Vagina (tissue), 2 donors: ENCODE results near the gene SHISA9. TPM values are rescaled to one million over a fixed set of nuclear protein-coding genes. Genes with fewer than 3 reads are reported as not detected.

Source experiments
- DNase-seq, 2 donors: peaks; one replicate each; pipeline ENCODE4 v3.0.0-alpha.2; 2017; ENCODE audit errors: extremely low spot score in 2 of 2
- H3K27ac ChIP-seq: fragments of 200-600 bp; sonication (generic); one replicate; pipeline ENCODE4 v1.5.1; 2019
- H3K27me3 ChIP-seq: fragments of 200-600 bp; sonication (generic); one replicate; pipeline ENCODE4 v1.5.1; 2019
- H3K36me3 ChIP-seq, 2 donors: fragments of 200-600 bp; sonication (generic); one replicate each; pipeline ENCODE4 v1.5.1; 2017 to 2019
- H3K4me1 ChIP-seq: fragments of 200-600 bp; sonication (generic); one replicate; pipeline ENCODE4 v1.5.1; 2019
- H3K4me3 ChIP-seq, 2 donors: fragments of 200-600 bp; sonication (generic); 1 replicate in 1 of 2; 2 replicates in 1 of 2; pipeline ENCODE4 v1.5.1; 2016 to 2019
- H3K9me3 ChIP-seq: fragments of 200-600 bp; sonication (generic); one replicate; pipeline ENCODE4 v1.5.1; 2019
- POLR2A ChIP-seq, 2 donors: fragments of 450-650 bp; IDR thresholded peaks; one replicate each; pipeline ENCODE4 v1.6.1; 2017; ENCODE audit warnings: antibody characterized with exemption in 2 of 2, mild to moderate bottlenecking in 2 of 2, moderate library complexity in 2 of 2
- POLR2AphosphoS5 ChIP-seq, 2 donors: sonication (generic); formaldehyde crosslinking; IDR thresholded peaks; one replicate each; pipeline ENCODE4 v1.9.0; 2017; ENCODE audit warnings: antibody characterized with exemption in 2 of 2, mild to moderate bottlenecking in 2 of 2, low read depth in 1 of 2; ENCODE audit not compliant: insufficient read depth in 1 of 2
- intact Hi-C: fragments of 100-400 bp; cut with DNase I; formaldehyde crosslinking; loops from one replicate; pipeline ENCODE4 v1.15.1; 2023
- total RNA-seq: library from RNA; depleted of rRNA; stranded (reverse); fragments of >200 nt; gene quantifications from one replicate; pipeline ENCODE4 v1.2.3, GENCODE V29; 2016
- TF ChIP-seq, protein P1 (sequence below), 3 experiments: fragments of 450-650 bp in 2 of 3; fragments of 200-600 bp in 1 of 3; sonication (generic) in 1 of 3; IDR thresholded peaks; one replicate each; pipeline ENCODE4 v1.5.1; 2017 to 2019; ENCODE audit warnings: antibody characterized with exemption in 3 of 3, mild to moderate bottlenecking in 2 of 3, moderate library complexity in 2 of 3

SHISA9 gene
- total RNA-seq, 1 donor from 2014 or later, result 0.49 TPM

DNA sequence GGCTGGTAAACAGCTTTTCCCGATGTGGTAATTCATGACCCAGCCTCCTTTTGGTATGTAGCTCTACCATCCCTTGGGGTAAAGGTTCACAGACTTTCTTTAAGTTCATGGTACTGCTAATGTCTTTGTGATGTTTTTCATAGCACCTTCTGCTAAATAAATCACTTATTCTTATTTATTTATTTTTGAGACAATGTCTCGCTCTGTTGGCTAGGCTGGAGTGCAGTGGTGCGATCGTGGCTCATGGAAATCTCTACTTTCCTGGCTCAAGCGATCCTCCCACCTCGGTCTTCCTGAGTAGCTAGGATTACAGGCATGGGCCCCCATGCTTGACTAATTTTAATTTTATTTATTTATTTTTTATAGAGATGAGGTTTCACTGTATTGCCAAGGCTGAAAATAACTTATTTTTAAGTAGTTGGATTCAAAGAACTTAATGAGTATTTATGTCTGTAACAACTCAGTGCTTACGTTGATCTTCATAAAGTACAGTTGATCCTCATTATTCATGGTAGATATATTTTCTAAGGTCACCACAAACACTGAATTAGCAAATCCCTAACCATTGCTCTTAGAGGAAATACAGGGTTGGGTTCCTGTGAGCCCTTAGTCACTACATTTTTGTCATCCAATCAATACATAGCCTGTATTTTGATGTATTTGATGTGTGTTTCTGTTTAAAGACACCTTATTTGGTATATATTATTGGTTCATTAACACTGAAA lies 97.1 kb downstream of the SHISA9 start:
- Histone ChIP-seq H3K4me1 (no peaks in the 10 kb centered on the region), H3K9me3 (no peaks in the 10 kb centered on the region), H3K27me3 (no peaks in the 10 kb centered on the region), H3K4me3 (no peak overlapping the region), H3K27ac (no peak overlapping the region), H3K36me3 (no peaks in the 10 kb centered on the region)
- no peak for TF ChIP-seq POLR2A (IDR thresholded peaks at IDR 0.05)
- TF ChIP-seq, protein P1, sequence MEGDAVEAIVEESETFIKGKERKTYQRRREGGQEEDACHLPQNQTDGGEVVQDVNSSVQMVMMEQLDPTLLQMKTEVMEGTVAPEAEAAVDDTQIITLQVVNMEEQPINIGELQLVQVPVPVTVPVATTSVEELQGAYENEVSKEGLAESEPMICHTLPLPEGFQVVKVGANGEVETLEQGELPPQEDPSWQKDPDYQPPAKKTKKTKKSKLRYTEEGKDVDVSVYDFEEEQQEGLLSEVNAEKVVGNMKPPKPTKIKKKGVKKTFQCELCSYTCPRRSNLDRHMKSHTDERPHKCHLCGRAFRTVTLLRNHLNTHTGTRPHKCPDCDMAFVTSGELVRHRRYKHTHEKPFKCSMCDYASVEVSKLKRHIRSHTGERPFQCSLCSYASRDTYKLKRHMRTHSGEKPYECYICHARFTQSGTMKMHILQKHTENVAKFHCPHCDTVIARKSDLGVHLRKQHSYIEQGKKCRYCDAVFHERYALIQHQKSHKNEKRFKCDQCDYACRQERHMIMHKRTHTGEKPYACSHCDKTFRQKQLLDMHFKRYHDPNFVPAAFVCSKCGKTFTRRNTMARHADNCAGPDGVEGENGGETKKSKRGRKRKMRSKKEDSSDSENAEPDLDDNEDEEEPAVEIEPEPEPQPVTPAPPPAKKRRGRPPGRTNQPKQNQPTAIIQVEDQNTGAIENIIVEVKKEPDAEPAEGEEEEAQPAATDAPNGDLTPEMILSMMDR (IDR thresholded peaks at IDR 0.05), result no peak
- TF ChIP-seq POLR2AphosphoS5 (IDR thresholded peaks at IDR 0.05; ENCODE audit: insufficient read depth in 1 of 2, low read depth in 1 of 2), result no peak
- no peak for DNase-seq
- intact Hi-C loops, result no loop called here

DNA sequence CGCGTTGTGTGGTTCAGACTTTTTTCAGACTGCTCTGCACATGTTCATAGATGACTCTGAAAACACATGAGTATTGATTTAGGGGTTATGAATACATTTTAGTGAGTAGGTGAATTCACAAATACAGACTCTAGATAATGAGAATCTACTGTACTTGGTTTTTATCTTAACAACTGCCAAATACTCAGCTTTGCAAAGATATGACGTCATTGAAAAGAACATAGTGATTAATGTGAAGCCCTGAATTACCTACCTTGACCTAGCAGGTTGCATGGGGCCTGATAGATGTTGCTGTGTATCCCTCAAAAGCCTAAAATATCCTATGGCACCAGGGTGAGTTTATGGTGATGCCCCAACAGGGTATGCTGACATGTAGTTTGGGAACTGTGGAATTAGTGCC lies 98.0 kb downstream of the SHISA9 start:
- intact Hi-C loops, result no loop called here
- Histone ChIP-seq H3K9me3 (no peaks in the 10 kb centered on the region), H3K27ac (no peak overlapping the region), H3K4me1 (no peaks in the 10 kb centered on the region), H3K36me3 (no peaks in the 10 kb centered on the region), H3K27me3 (no peaks in the 10 kb centered on the region), H3K4me3 (no peak overlapping the region)
- TF ChIP-seq, protein P1 (IDR thresholded peaks at IDR 0.05), result no peak
- TF ChIP-seq POLR2A (IDR thresholded peaks at IDR 0.05) (no peak), POLR2AphosphoS5 (IDR thresholded peaks at IDR 0.05; ENCODE audit: insufficient read depth in 1 of 2, low read depth in 1 of 2) (no peak)
- no peak for DNase-seq

GRCh38 chr16:13005721-13006247 lies 104.4 kb downstream of the SHISA9 start:
- TF ChIP-seq POLR2A (IDR thresholded peaks at IDR 0.05) (no peak), POLR2AphosphoS5 (IDR thresholded peaks at IDR 0.05; ENCODE audit: insufficient read depth in 1 of 2, low read depth in 1 of 2) (no peak)
- TF ChIP-seq, protein P1 (IDR thresholded peaks at IDR 0.05), result no peak
- no peaks in the 10 kb centered on the region for H3K4me1 ChIP-seq
- intact Hi-C loops, result no loop called here
- H3K27me3 ChIP-seq, result no peaks in the 10 kb centered on the region
- no peaks in the 10 kb centered on the region for H3K36me3 ChIP-seq
- H3K9me3 ChIP-seq, result no peaks in the 10 kb centered on the region
- no peak overlapping the region for H3K4me3 ChIP-seq
- H3K27ac ChIP-seq, result no peak overlapping the region
- DNase-seq, result no peak

GRCh38 chr16:13012601-13013000 lies 111.2 kb downstream of the SHISA9 start:
- H3K4me3 ChIP-seq, result no peak overlapping the region
- no peaks in the 10 kb centered on the region for H3K27me3 ChIP-seq
- H3K9me3 ChIP-seq, result no peaks in the 10 kb centered on the region
- no peak overlapping the region for H3K27ac ChIP-seq
- DNase-seq, result no peak
- no peaks in the 10 kb centered on the region for H3K36me3 ChIP-seq
- TF ChIP-seq POLR2A (IDR thresholded peaks at IDR 0.05), result no peak
- TF ChIP-seq, protein P1 (IDR thresholded peaks at IDR 0.05), result no peak
- no peak for TF ChIP-seq POLR2AphosphoS5 (IDR thresholded peaks at IDR 0.05; ENCODE audit: insufficient read depth in 1 of 2, low read depth in 1 of 2)
- no peaks in the 10 kb centered on the region for H3K4me1 ChIP-seq
- intact Hi-C loops, result no loop called here

GRCh38 chr16:13013043-13013442 lies 111.6 kb downstream of the SHISA9 start:
- intact Hi-C loops, result no loop called here
- Histone ChIP-seq H3K27me3 (no peaks in the 10 kb centered on the region), H3K4me3 (no peak overlapping the region), H3K36me3 (no peaks in the 10 kb centered on the region), H3K27ac (no peak overlapping the region), H3K9me3 (no peaks in the 10 kb centered on the region), H3K4me1 (no peaks in the 10 kb centered on the region)
- TF ChIP-seq, protein P1 (IDR thresholded peaks at IDR 0.05), result no peak
- TF ChIP-seq POLR2A (IDR thresholded peaks at IDR 0.05) (no peak), POLR2AphosphoS5 (IDR thresholded peaks at IDR 0.05; ENCODE audit: insufficient read depth in 1 of 2, low read depth in 1 of 2) (no peak)
- DNase-seq, result no peak
